Measurements from ENCODE around the gene NOS3.

GRCh38 chr7:151033864-151034249 lies 43.0 kb downstream of the NOS3 start:
- no peak for TF ChIP-seq CTCF (IDR thresholded peaks at IDR 0.05; ENCODE audit: low read depth, low read length)
- no peak for TF ChIP-seq EZH2phosphoT487 (IDR thresholded peaks at IDR 0.05; ENCODE audit: low read depth)

Data from OCI-LY3 (cell line).